Left ventricle myocardium inferior (tissue), 1 donor: ENCODE results near the gene P4HTM. TPM values are rescaled to one million over a fixed set of nuclear protein-coding genes. Genes with fewer than 3 reads are reported as not detected.

Experiments
- DNase-seq: peaks from one replicate; pipeline ENCODE4 v3.0.0-alpha.2; 2020
- H3K27ac ChIP-seq: fragments of 200-600 bp; replicated peaks from 2 replicates; pipeline ENCODE4 v1.8.0; 2021
- H3K27me3 ChIP-seq: fragments of 200-600 bp; 2 replicates; pipeline ENCODE4 v1.8.0; 2021; ENCODE audit warnings: low read depth
- H3K36me3 ChIP-seq: fragments of 200-600 bp; 2 replicates; pipeline ENCODE4 v1.8.0; 2021
- H3K4me1 ChIP-seq: fragments of 200-600 bp; 2 replicates; pipeline ENCODE4 v1.8.0; 2021
- H3K4me3 ChIP-seq: fragments of 200-600 bp; 2 replicates; pipeline ENCODE4 v1.8.0; 2021; ENCODE audit warnings: mild to moderate bottlenecking, moderate library complexity
- H3K9me3 ChIP-seq: fragments of 200-600 bp; replicated peaks from 2 replicates; pipeline ENCODE4 v1.8.0; 2021
- intact Hi-C: fragments of 100-400 bp; cut with micrococcal nuclease; formaldehyde crosslinking; loops from one replicate; pipeline ENCODE4 v1.11.0; 2022
- total RNA-seq: library from RNA; stranded (reverse); fragmentation: NEBNext Ultra II Directional; extraction: Animal tissue kit (Norgen Biotek cat#: 25700); gene quantifications from one replicate; pipeline ENCODE4 v1.2.1, GENCODE V29; 2021
- TF ChIP-seq, protein P1 (sequence below): fragments of 200-600 bp; IDR thresholded peaks from 2 replicates; pipeline ENCODE4 v1.8.0; 2021; ENCODE audit warnings: antibody characterized with exemption, mild to moderate bottlenecking, borderline replicate concordance
- donor health status: DM: no; HTN: yes; CAD: no; lungs with severe emphysema.

Gene P4HTM
- total RNA-seq, 1 donor from 2014 or later = 28.9 TPM

DNA sequence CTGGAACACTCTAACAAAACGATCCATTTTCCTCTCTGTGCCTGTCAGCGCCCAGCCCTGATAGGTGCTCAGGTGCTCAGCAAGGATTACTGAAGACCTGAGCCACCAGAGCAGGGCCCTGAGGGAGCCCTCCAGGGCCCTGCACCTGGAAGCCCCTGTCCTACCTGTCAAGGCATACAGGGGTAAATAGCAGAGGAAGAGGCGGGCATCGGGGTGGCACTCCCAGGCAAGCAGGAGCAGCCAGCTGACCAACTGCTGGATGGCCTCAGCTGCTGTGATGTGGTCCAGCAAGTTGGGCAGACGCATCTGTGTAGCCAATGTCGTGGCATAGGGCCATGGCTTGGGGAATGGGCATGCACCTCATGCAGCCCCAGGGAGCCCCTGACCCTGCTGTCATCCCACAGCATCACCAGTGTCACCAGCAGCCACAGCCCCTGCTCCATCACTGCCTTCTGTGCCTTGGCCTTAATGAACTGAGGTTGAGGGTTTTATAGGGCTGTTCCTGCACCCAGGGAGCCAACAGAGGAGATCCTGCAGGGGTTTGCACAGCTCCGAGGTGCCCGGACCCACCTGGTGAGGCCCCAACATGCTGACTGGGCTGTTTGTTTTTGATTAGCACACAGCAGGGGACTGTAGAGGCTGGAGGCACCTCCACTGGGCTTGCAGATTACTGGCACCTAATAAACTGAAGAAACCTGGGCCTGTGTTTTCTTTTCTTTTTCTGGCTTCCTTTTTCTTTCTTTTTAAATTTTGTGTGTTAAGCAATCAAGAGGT lies 9.2 kb downstream of the P4HTM start:
- intact Hi-C loops = no loop called here
- Histone ChIP-seq H3K4me1 (no peaks in the 10 kb centered on the region), H3K9me3 (no peaks in the 10 kb centered on the region), H3K27me3 (no peaks in the 10 kb centered on the region), H3K4me3 (no peak overlapping the region), H3K27ac (no peak overlapping the region), H3K36me3 (peaks cover 10% of the 10 kb centered on the region)
- TF ChIP-seq, protein P1, sequence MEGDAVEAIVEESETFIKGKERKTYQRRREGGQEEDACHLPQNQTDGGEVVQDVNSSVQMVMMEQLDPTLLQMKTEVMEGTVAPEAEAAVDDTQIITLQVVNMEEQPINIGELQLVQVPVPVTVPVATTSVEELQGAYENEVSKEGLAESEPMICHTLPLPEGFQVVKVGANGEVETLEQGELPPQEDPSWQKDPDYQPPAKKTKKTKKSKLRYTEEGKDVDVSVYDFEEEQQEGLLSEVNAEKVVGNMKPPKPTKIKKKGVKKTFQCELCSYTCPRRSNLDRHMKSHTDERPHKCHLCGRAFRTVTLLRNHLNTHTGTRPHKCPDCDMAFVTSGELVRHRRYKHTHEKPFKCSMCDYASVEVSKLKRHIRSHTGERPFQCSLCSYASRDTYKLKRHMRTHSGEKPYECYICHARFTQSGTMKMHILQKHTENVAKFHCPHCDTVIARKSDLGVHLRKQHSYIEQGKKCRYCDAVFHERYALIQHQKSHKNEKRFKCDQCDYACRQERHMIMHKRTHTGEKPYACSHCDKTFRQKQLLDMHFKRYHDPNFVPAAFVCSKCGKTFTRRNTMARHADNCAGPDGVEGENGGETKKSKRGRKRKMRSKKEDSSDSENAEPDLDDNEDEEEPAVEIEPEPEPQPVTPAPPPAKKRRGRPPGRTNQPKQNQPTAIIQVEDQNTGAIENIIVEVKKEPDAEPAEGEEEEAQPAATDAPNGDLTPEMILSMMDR = no peak
- no peak for DNase-seq

DNA sequence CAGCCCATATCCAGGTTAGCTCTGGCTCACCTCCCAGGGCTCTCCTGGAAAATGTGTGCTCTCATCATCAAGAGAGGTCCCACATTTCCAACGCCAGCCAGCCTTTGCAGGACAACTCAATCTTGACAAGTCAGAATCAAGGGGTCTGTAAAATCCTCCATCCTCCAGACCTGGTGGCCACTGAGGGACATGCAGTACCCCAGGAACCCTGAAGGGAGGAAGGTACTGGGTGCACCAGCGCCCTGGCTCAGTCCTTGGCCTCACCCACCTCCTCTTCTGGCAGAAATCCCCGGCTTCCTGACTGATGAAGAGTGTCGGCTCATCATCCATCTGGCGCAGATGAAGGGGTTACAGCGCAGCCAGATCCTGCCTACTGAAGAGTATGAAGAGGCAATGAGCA lies 11.1 kb downstream of the P4HTM start:
- no peak overlapping the region for H3K4me3 ChIP-seq
- intact Hi-C loops = no loop called here
- H3K4me1 ChIP-seq = peaks cover 4% of the 10 kb centered on the region
- DNase-seq = no peak
- no peak overlapping the region for H3K27ac ChIP-seq
- TF ChIP-seq, protein P1 = no peak
- no peaks in the 10 kb centered on the region for H3K27me3 ChIP-seq
- H3K9me3 ChIP-seq = no peaks in the 10 kb centered on the region
- peaks cover 6% of the 10 kb centered on the region for H3K36me3 ChIP-seq

DNA sequence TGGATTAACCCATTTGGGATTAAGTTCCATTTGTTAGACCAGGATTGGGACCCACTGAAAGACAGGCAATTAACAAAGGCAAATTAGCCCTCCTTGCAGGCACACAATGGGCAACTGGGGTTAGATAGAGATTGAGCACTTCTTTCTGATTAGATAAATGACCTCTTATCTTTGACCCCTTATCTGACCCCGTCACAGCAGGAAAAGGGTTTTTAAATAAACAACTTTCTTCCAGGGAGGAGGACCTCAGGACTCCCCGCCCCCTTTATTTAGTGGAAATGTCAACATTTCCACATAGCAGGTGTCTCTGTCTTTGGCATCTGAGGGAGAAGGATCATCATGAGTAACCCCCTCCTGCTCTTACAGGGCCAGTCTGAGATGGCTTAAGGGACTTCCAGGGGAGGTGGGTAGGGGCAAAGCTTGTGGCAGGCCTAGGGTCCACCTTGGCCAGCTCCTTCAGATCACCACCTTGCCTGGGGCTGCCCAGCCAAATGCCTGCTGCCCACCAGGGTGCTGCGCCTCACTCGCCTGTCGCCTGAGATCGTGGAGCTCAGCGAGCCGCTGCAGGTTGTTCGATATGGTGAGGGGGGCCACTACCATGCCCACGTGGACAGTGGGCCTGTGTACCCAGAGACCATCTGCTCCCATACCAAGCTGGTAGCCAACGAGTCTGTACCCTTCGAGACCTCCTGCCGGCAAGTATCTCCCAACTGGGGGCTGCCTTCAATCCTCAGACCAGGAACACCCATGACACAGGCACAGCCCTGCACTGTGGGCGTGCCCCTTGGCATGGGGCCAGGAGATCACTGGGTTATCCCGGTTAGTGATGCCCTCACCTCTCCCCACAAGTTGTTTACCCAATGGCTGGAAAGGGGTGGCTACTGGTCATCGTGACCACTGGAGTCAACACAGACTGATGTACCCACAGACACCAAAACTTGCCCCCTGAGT lies 14.6 kb downstream of the P4HTM start:
- Histone ChIP-seq H3K9me3 (no peaks in the 10 kb centered on the region), H3K27me3 (no peaks in the 10 kb centered on the region), H3K36me3 (no peaks in the 10 kb centered on the region), H3K4me1 (peaks cover 28% of the 10 kb centered on the region), H3K27ac (no peak overlapping the region), H3K4me3 (no peak overlapping the region)
- no peak for DNase-seq
- TF ChIP-seq, protein P1 = no peak
- intact Hi-C loops = no loop called here

DNA sequence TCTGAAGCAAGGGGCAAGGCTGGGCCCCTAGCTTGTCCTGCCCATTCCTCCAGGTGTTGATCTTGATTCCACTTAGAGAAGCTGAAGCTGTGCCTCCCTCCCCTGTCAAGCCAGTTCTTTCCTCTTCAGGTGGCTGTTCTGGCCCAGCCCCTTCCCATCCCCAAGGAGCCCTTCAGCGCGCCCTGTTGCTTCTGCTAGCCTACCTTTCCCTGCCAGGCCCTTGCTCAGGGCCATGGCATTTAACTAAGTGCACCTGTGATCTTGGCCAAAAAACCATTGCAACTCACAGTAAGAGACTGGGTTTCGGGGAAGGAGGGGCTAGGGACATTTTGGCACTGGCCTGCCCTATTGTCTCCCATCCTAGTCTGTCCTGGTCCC lies 15.3 kb downstream of the P4HTM start:
- H3K27ac ChIP-seq = no peak overlapping the region
- H3K4me1 ChIP-seq = peaks cover 28% of the 10 kb centered on the region
- no peaks in the 10 kb centered on the region for H3K27me3 ChIP-seq
- no peak overlapping the region for H3K4me3 ChIP-seq
- TF ChIP-seq, protein P1 = no peak
- no peak for DNase-seq
- intact Hi-C loops = no loop called here
- H3K9me3 ChIP-seq = no peaks in the 10 kb centered on the region
- H3K36me3 ChIP-seq = no peaks in the 10 kb centered on the region

DNA sequence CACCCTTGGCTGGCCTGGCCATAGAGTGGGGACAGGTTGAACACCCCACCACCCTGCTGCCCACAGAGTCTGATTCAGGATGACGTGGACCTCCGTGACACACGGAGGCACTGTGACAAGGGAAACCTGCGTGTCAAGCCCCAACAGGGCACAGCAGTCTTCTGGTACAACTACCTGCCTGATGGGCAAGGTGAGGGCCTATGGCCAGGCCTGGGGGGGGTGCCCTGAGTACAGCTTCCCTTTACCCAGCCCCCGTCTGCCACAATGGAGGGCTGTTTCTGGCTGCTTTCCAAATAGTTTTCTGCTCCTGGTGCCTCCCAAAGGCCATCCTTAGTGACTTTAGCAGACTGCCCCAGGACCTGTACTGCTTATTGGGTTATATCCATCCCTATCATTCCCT lies 16.0 kb downstream of the P4HTM start:
- peaks cover 29% of the 10 kb centered on the region for H3K4me1 ChIP-seq
- H3K36me3 ChIP-seq = no peaks in the 10 kb centered on the region
- intact Hi-C loops = no loop called here
- H3K9me3 ChIP-seq = no peaks in the 10 kb centered on the region
- DNase-seq = no peak
- peak overlapping the region; percentile 98 for H3K27ac ChIP-seq
- no peaks in the 10 kb centered on the region for H3K27me3 ChIP-seq
- TF ChIP-seq, protein P1 = no peak
- peak overlapping the region; percentile 91 for H3K4me3 ChIP-seq
